ENCODE data around the gene FAM193B. TPM values are rescaled to one million over a fixed set of nuclear protein-coding genes. Genes with fewer than 3 reads are reported as not detected.

The FAM193B gene
- polyA plus RNA-seq, 3 donors: 1.6 to 216 (median 1.9) TPM

DNA sequence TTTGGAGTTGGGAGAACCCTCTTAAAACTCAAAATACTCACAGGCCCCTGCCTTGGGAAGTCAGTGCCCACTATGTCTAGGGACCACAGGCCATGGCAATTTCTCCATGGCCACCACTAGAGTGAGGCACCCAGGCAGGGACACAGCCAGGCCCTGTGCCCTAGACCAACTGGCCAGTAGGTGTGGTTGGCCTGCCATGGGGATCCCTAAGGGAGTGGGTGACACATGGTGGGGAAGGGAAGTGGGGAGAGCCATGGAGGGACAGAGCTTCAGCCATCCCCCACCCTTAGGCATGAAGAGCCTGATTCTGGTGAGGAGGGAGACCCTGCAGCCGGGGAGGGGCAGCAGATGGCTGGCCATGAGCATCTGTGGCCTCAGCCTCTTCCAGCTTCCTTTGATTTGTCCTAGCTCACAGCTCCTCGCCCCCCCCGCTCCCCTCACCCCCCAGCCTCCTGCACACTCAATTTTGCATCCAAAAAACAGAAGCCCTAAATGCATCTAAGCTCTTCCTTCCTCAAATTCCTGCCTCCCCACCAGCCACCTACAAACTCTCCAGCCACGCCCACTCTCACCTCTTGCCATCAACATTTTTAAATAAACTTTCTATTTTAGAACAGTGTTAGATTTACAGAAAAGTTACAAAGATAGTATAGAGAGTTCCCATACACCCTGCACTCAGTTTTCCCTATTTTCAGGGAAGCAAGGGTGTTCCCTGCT is 79.4 kb downstream of the FAM193B start:
- Histone ChIP-seq H3K27me3 (ENCODE audit: control insufficient read depth in 2 of 2, insufficient read depth in 2 of 2, low read length in 2 of 2) (peaks cover 18 to 50% of the 10 kb centered on the region in 2 donors), H3K36me3 (replicated peaks in 1 of 2; ENCODE audit: control insufficient read depth in 1 of 2, insufficient read depth in 2 of 2, low read length in 2 of 2) (no peaks in the 10 kb centered on the region), H3K9me3 (replicated peaks in 1 of 2; ENCODE audit: control insufficient read depth in 1 of 2, insufficient read depth in 1 of 2, low read length in 2 of 2) (peaks cover 0 to 11% of the 10 kb centered on the region in 2 donors), H3K4me1 (ENCODE audit: control insufficient read depth in 1 of 2, insufficient read depth in 2 of 2, low read length in 2 of 2) (peaks cover 47 to 71% of the 10 kb centered on the region in 2 donors), H3K4me2 (replicated peaks; ENCODE audit: extremely low read depth, low read length, poor library complexity, severe bottlenecking) (no peak overlapping the region), H3K27ac (ENCODE audit: low read depth in 1 of 2, low read length in 2 of 2) (no peak overlapping the region), H4K20me1 (ENCODE audit: insufficient read depth, low read length) (peaks cover 31% of the 10 kb centered on the region), H3K4me3 (replicated peaks in 1 of 3; ENCODE audit: low read depth in 2 of 3, low read length in 3 of 3) (no peak overlapping the region), H3K79me2 (ENCODE audit: insufficient read depth, low read length) (no peaks in the 10 kb centered on the region), H3K9ac (ENCODE audit: insufficient read depth, low read length, poor library complexity, severe bottlenecking) (no peak overlapping the region), H2AFZ (ENCODE audit: insufficient read depth, low read depth, low read length, poor library complexity, severe bottlenecking) (no peak overlapping the region)
- peaks cover 51 to 66% (median 59%) of the 10 kb centered on the region in 3 donors for H3K27me3 Mint-ChIP-seq (ENCODE audit: low read depth in 3 of 3)
- intact Hi-C loops (cut with micrococcal nuclease): no loop called here
- TF ChIP-seq, protein P1, sequence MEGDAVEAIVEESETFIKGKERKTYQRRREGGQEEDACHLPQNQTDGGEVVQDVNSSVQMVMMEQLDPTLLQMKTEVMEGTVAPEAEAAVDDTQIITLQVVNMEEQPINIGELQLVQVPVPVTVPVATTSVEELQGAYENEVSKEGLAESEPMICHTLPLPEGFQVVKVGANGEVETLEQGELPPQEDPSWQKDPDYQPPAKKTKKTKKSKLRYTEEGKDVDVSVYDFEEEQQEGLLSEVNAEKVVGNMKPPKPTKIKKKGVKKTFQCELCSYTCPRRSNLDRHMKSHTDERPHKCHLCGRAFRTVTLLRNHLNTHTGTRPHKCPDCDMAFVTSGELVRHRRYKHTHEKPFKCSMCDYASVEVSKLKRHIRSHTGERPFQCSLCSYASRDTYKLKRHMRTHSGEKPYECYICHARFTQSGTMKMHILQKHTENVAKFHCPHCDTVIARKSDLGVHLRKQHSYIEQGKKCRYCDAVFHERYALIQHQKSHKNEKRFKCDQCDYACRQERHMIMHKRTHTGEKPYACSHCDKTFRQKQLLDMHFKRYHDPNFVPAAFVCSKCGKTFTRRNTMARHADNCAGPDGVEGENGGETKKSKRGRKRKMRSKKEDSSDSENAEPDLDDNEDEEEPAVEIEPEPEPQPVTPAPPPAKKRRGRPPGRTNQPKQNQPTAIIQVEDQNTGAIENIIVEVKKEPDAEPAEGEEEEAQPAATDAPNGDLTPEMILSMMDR (IDR thresholded peaks at IDR 0.05): no peak
- H3K4me3 Mint-ChIP-seq: peak overlapping the region in 1 of 2 donors; percentile 86
- peaks cover 0 to 19% (median 4%) of the 10 kb centered on the region in 7 donors for H3K9me3 Mint-ChIP-seq
- H3K36me3 Mint-ChIP-seq: peaks cover 13 to 14% of the 10 kb centered on the region in 2 donors
- 0% methylated on average over 2 of the region's 4 CpGs for WGBS (ENCODE audit: insufficient coverage)
- no peak overlapping the region for H3K27ac Mint-ChIP-seq
- peaks cover 72% of the 10 kb centered on the region for H3K4me1 Mint-ChIP-seq
- peak in 1 of 3 donors; percentile 33 for DNase-seq

DNA sequence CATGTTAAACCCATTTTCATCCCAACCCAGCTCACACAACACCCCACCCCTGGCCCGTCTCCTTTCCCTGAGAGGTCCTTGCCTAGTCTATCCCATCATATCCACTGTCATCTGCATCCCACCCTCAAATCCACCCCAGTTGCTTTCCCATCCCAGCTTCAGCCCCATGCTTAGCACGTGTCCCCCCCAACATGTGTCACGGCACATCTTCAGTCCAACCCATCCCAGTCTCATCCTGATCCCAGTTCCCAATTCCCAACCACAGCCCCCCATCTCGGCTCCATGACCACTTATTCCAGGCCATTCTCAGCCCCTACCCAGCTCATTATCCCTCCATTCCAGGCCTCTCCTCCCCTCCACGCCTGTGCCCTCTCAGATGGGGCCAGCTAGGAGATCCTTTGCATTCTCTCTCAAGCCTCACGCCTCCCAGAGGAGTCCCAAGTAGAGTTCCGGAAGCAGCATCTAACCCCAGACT is 80.3 kb downstream of the FAM193B start:
- 85% methylated on average over 7 of the region's 7 CpGs for WGBS (ENCODE audit: insufficient coverage)
- Histone ChIP-seq H3K27me3 (ENCODE audit: control insufficient read depth in 2 of 2, insufficient read depth in 2 of 2, low read length in 2 of 2) (peaks cover 18 to 55% of the 10 kb centered on the region in 2 donors), H3K9ac (ENCODE audit: insufficient read depth, low read length, poor library complexity, severe bottlenecking) (no peak overlapping the region), H3K79me2 (ENCODE audit: insufficient read depth, low read length) (no peaks in the 10 kb centered on the region), H3K36me3 (replicated peaks in 1 of 2; ENCODE audit: control insufficient read depth in 1 of 2, insufficient read depth in 2 of 2, low read length in 2 of 2) (no peaks in the 10 kb centered on the region), H2AFZ (ENCODE audit: insufficient read depth, low read depth, low read length, poor library complexity, severe bottlenecking) (no peak overlapping the region), H3K4me1 (ENCODE audit: control insufficient read depth in 1 of 2, insufficient read depth in 2 of 2, low read length in 2 of 2) (peaks cover 38 to 61% of the 10 kb centered on the region in 2 donors), H4K20me1 (ENCODE audit: insufficient read depth, low read length) (peaks cover 24% of the 10 kb centered on the region), H3K4me3 (replicated peaks in 1 of 3; ENCODE audit: low read depth in 2 of 3, low read length in 3 of 3) (no peak overlapping the region), H3K27ac (ENCODE audit: low read depth in 1 of 2, low read length in 2 of 2) (no peak overlapping the region), H3K9me3 (replicated peaks in 1 of 2; ENCODE audit: control insufficient read depth in 1 of 2, insufficient read depth in 1 of 2, low read length in 2 of 2) (peaks cover 0 to 11% of the 10 kb centered on the region in 2 donors), H3K4me2 (replicated peaks; ENCODE audit: extremely low read depth, low read length, poor library complexity, severe bottlenecking) (no peak overlapping the region)
- peaks cover 58 to 73% (median 66%) of the 10 kb centered on the region in 3 donors for H3K27me3 Mint-ChIP-seq (ENCODE audit: low read depth in 3 of 3)
- peak overlapping the region; percentile 9 to 86 for H3K4me3 Mint-ChIP-seq
- no peak for DNase-seq
- peaks cover 0 to 17% (median 4%) of the 10 kb centered on the region in 7 donors for H3K9me3 Mint-ChIP-seq
- H3K36me3 Mint-ChIP-seq: peaks cover 13 to 14% of the 10 kb centered on the region in 2 donors
- peak overlapping the region in 3 of 7 donors; percentile 40 to 76 (median 55) for H3K27ac Mint-ChIP-seq
- peaks cover 62% of the 10 kb centered on the region for H3K4me1 Mint-ChIP-seq
- TF ChIP-seq, protein P1 (IDR thresholded peaks at IDR 0.05): no peak
- intact Hi-C loops (cut with micrococcal nuclease): no loop called here

All from CD14-positive monocyte (primary cell).